GM10266 (cell line): ENCODE measurements around the gene TLE4.
"Not testable (repeated sequence)": the region's sequence is repeated elsewhere in the genome, so short reads cannot be mapped to it uniquely, and the experiment has no call there.

ENCODE experiments used
- DNase-seq: peaks from one replicate; pipeline ENCODE4 v3.0.0; 2012; ENCODE audit errors: extremely low spot score
- TF ChIP-seq, protein P1 (sequence below): IDR thresholded peaks from 2 replicates; pipeline ENCODE4 v1.5.1; 2012; ENCODE audit warnings: mild to moderate bottlenecking, low read depth; ENCODE audit not compliant: control insufficient read depth, insufficient read depth; ENCODE audit errors: missing control alignments

Gene TLE4

DNA sequence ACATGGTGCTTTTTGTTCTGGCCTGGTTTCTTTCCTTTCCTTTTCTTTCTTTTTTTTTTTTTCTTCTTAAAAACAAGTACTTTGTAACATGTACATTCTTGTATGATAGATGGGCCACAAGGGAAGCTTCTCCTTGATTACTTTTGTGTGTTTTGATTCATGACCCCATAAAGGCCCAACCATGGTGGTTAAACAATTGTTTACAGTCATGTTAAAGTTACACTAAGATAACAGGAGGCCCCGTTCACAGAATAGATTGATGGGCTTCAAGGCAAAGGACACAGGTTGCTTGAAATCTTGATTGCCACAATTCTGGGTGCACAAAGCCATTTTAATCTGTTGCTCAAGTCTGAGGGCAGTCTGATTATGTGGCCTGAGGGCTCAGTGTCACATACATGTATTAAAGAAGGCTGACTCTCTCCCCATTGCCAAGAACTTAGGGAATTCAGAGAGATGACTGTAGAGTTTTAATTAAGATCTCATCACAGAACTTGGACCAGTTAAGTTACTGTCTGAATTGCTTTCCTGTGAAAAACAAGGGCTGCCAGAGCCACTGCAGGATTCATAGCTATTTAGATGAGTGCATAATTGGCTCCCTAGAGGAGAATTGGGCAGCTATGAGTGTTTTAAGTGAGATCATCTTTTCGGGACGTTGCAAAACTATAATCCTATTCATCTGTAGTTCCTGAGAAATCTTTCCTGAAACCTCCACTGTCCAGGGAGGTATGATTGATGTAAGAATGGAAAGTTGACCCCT lies 163.4 kb downstream of the TLE4 start:
- no peak for DNase-seq
- TF ChIP-seq, protein P1, sequence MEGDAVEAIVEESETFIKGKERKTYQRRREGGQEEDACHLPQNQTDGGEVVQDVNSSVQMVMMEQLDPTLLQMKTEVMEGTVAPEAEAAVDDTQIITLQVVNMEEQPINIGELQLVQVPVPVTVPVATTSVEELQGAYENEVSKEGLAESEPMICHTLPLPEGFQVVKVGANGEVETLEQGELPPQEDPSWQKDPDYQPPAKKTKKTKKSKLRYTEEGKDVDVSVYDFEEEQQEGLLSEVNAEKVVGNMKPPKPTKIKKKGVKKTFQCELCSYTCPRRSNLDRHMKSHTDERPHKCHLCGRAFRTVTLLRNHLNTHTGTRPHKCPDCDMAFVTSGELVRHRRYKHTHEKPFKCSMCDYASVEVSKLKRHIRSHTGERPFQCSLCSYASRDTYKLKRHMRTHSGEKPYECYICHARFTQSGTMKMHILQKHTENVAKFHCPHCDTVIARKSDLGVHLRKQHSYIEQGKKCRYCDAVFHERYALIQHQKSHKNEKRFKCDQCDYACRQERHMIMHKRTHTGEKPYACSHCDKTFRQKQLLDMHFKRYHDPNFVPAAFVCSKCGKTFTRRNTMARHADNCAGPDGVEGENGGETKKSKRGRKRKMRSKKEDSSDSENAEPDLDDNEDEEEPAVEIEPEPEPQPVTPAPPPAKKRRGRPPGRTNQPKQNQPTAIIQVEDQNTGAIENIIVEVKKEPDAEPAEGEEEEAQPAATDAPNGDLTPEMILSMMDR: no peak

DNA sequence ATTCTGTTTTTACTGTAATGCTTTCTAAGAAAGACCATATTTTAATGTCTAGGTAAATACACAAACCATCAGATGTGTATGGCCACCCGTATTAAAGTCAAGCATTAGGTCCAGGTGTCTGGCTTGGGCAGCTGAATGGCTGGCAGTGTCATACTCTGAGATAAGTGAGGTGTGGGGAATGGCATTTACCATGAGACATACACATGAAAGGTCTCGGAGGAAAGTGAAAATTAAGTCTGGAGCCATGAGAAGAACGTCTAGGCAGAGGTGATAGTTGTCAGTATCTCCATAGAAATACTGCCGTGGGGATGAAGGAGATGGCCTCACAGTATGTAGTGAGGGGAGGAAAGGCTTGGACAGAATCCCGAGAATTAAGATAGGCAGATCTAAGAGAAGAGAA lies 164.3 kb downstream of the TLE4 start:
- TF ChIP-seq, protein P1: no peak
- DNase-seq: no peak

DNA sequence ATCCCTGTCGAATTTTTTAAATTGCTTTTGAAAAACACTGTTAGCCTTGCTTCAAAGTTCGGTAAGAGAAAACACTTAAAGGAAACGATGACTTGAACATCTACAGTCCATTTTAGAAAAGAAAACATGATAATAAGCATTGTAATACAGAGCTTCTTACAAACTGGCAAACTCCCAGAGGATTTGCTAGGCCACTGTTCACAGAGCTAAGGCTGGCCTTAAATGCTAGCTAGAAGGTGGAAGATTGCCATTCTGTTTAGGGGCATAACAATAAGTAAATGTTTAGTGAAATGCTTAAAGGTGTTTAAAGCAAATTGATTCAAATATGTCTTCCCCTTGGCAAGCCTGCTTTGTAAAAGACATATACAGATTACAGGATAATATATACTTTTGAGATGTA lies 169.6 kb downstream of the TLE4 start:
- DNase-seq: no peak

DNA sequence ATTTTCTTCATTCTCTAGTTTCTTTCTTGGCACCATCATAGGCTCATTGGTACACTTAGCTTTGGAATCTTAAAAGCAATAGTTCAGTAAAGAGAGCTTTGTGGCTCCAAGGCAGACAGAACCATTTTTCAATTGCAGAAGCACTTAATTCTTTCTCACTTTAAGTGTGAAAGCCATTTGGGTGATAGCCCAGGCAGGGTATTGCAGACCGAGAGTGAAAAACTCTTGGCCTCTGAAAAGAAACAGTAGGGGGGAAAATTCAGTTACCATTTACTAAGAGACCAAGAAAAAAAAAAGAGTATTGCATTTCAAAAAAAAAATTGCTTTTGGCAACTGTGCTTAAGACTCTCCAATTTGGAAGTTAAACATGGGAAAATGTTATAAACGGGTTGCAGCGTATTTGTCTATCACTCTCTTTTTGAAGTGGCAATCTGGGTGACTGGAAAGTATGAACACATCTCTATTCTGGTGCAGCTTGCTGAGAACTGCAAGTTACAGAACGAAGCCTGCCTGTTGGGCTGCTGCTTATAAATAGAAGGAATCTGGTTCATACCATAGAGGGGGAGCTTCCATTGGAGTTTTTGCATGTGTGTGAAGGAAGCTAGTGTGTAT lies 170.5 kb downstream of the TLE4 start:
- TF ChIP-seq, protein P1: no peak
- no peak for DNase-seq

More for the DNA sequence above, 169.6 kb downstream of the TLE4 start:
- TF ChIP-seq, protein P1: no peak

- DNase-seq: no peak
- TF ChIP-seq, protein P1: no peak
These were observed 172.8 kb downstream of the TLE4 start for GRCh38 chr9:79744521-79744920.

- TF ChIP-seq, protein P1: no peak
- DNase-seq: no peak
These were observed 174.1 kb downstream of the TLE4 start for GRCh38 chr9:79745752-79746336.

GRCh38 chr9:79751895-79752466 lies 180.2 kb downstream of the TLE4 start:
- not testable (repeated sequence) for DNase-seq
